HG03378 (cell line): ENCODE data around the gene PLXNB3.
"Not testable (repeated sequence)": the region's sequence is repeated elsewhere in the genome, so short reads cannot be mapped to it uniquely, and the experiment has no call there.

ENCODE experiments used
- ATAC-seq: cut with Tn5 transposase; IDR thresholded peaks from one replicate; pipeline ENCODE4 v1.9.1; 2021; ENCODE audit warnings: mild to moderate bottlenecking, moderate library complexity; ENCODE audit not compliant: unreplicated experiment

Gene PLXNB3

GRCh38 chrX:153763989-153764755, at the start of gene PLXNB3:
TSS of gene PLXNB3 (plus strand) at chrX:153764249. CDS start at chrX:153765536, 1,287 bp downstream.
- ATAC-seq: peak; percentile 56

GRCh38 chrX:153714256-153714655, 49.8 kb upstream of the PLXNB3 start:
- ATAC-seq: no peak

DNA sequence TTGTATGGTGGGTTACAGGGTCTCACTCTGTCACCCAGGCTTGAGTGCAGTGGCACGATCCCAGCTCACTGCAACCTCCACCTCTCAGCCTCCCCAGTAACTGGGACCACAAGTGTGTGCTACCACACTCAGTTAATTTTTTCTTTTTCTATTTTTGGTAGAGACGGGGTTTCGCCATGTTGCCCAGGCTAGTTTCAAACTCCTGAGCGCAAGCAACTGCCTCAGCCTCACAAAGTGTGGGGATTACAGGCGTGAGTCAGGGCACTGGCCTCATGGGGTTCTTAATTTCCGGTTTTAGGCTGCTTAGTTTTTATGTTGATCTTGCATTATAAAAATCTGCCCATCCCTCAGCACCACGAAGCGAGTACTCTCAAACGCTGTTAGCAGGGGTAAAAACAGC, 46.6 kb upstream of the PLXNB3 start:
- ATAC-seq: no peak

DNA sequence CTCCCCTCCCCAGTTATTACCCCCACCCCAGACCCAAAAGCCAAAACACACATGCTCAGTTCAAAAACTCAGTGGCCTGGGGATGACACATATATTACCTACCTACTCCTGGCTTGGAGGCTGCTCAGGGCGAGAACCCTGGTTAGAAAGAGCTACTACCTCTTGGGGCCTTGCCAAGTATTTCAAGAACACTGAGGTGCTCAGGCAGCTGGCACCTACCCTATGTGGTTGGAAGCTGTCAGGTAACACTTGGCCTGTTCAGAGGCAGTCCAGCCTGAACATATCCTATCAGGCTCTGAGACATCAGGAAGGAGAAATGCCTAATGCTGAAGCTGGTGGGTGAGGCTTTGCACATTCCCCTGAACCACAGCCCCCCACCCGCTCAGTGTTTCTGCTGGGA, 44.8 kb upstream of the PLXNB3 start:
- ATAC-seq: no peak

DNA sequence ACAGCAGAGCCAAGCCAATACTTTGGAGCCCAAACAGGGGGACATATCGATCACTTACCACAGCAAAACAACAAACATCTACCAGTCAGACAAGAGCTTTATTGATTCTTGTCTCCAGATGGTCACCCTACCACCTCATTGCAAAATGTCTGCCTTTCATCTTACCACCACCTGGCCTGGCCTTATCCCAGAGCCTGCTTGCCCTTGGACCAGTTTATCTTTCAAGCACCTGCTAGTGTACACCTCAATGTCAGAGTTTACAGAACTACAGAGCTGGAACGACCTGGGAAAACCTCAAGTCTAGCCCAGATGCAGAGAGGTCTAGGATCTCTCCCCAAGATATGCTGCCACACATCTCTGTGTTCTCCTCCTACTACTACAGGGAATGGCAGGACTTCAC, 44.3 kb upstream of the PLXNB3 start:
- no peak for ATAC-seq

GRCh38 chrX:153722704-153723350, 41.2 kb upstream of the PLXNB3 start:
- ATAC-seq: no peak

GRCh38 chrX:153723351-153724251, 40.4 kb upstream of the PLXNB3 start:
- ATAC-seq: peak; percentile 34

DNA sequence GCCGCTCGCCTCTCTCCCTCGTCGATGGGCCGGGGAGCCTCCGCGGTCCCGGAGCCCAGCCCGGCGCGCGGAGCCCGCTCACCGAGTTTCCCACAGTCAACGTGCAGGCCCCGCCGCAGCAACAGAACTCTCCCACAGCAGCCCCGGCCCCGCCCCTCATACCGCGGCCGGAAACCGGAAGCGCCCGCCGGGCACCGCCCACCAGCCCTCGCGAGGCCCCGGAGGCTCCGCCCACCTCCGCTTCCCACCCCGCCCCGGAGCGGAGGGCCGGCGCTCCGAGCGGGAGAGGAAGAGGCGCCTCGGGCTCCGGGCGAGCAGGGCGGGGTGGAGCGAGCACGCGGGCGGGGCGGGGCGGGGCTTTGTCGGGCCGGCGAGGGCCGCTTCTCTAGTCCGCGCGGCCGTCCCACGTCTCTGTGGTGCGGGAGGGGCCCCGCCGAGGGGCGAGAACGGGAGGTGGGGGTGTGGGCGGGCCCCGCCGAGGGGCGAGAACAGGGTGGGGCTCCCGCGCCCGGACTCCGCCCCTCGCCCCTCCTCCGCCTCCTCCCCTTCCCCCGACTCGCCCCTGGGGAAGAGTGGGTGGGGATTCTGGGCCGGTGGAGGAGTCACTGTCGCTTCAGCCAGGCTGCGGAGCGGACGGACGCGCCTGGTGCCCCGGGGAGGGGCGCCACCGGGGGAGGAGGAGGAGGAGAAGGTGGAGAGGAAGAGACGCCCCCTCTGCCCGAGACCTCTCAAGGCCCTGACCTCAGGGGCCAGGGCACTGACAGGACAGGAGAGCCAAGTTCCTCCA, 39.6 kb upstream of the PLXNB3 start, which contains the start of the genes ABCD1 and BCAP31:
ABCD1 (plus strand) TSS at position 605 of the 787 bp plus-strand sequence. CDS start 411 bp downstream, outside the sequence.
BCAP31 (minus strand) TSS at position 136 of the 787 bp plus-strand sequence. CDS start 1,143 bp downstream, outside the sequence.
- ATAC-seq: peak; percentile 29

DNA sequence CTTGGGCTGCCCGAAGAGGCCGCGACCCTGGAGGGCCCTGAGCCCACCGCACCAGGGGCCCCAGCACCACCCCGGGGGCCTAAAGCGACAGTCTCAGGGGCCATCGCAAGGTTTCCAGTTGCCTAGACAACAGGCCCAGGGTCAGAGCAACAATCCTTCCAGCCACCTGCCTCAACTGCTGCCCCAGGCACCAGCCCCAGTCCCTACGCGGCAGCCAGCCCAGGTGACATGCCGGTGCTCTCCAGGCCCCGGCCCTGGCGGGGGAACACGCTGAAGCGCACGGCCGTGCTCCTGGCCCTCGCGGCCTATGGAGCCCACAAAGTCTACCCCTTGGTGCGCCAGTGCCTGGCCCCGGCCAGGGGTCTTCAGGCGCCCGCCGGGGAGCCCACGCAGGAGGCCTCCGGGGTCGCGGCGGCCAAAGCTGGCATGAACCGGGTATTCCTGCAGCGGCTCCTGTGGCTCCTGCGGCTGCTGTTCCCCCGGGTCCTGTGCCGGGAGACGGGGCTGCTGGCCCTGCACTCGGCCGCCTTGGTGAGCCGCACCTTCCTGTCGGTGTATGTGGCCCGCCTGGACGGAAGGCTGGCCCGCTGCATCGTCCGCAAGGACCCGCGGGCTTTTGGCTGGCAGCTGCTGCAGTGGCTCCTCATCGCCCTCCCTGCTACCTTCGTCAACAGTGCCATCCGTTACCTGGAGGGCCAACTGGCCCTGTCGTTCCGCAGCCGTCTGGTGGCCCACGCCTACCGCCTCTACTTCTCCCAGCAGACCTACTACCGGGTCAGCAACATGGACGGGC, 38.8 kb upstream of the PLXNB3 start:
- ATAC-seq: peak; percentile 5

DNA sequence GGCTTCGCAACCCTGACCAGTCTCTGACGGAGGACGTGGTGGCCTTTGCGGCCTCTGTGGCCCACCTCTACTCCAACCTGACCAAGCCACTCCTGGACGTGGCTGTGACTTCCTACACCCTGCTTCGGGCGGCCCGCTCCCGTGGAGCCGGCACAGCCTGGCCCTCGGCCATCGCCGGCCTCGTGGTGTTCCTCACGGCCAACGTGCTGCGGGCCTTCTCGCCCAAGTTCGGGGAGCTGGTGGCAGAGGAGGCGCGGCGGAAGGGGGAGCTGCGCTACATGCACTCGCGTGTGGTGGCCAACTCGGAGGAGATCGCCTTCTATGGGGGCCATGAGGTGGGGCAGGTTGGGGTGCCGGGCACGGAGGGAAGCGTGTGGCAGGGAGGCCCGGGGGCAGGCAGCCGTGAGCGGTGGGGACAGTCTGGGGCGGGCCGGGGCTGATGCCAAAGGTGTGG, 38.2 kb upstream of the PLXNB3 start:
- ATAC-seq: no peak

GRCh38 chrX:153726286-153727122, 37.5 kb upstream of the PLXNB3 start:
- peak; percentile 55 for ATAC-seq

DNA sequence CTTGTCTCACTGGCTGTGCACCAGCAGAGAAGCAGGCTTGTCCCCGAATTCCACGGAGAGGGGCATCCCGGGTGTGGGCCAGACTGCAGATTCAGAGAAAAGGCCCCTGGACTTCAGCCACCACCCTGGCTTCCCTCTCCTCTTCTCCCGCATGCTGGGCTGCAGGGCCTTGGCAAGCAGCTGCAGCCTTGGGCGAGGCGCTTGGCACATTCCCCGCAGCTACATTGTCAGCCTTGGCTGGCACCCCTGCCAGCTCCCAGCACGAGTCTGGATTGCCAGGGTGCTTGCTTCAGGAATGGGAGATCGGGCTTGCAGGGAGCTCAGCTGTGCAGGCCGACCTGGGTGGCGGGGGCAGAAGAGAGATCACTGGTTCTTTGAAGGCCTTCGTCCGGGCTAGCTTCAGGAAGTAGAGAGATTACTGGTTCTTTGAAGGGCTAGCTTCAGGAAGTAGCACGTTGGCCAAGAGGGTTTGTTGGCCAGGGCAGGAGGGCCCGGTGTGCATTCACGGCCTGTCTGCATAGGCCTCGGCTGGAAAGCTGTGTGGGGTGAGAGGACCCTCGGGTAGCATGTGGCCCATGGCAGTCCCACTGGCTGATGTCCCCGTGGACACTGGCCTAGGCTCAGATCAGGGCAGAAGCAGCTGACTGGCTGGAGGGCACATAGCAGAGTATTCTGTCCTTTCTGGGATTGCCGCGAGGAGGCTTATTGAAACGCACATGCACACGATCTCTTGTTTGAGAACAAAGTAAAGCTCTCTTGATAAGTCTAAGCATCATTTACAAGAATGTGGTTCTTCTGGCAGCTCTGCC, 36.7 kb upstream of the PLXNB3 start:
- ATAC-seq: no peak

DNA sequence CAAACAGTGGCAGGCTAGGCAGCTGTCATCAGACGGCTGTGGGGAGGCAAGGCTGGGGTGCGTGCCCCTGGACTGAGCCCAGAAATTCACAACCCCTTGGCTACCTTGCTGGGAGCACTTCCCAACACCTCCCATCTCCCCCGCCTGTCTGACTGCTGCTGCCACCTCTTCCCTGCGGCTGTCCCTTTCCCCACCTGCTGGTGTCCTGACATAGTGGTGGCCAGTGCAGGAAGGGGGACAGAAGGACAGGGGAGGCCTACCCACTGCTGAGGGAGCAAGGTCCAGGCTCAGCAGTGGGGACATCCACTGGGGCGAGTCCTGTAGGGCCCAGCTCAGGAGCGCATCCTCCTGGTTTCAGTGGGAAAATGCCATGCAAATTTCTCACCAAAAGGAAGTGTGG, 36.0 kb upstream of the PLXNB3 start:
- ATAC-seq: no peak

GRCh38 chrX:153728951-153729631, 35.0 kb upstream of the PLXNB3 start:
- no peak for ATAC-seq

DNA sequence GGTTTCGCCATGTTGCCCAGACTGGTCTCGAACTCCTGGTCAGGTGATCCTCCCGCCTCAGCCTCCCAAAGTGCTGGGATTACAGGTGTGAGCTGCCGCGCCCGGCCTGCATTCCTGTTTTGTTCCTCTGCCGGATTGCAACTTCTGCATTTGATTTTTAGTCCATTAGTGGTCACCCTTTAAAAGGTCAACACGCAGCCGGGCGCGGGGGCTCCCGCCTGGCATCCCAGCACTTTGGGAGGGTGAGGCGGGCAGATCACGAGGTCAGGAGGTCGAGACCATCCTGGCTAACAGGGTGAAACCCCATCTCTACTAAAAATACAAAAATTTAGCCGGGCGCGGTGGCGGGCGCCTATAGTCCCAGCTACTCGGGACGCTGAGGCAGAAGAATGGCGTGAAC, 33.9 kb upstream of the PLXNB3 start:
- ATAC-seq: not testable (repeated sequence)

DNA sequence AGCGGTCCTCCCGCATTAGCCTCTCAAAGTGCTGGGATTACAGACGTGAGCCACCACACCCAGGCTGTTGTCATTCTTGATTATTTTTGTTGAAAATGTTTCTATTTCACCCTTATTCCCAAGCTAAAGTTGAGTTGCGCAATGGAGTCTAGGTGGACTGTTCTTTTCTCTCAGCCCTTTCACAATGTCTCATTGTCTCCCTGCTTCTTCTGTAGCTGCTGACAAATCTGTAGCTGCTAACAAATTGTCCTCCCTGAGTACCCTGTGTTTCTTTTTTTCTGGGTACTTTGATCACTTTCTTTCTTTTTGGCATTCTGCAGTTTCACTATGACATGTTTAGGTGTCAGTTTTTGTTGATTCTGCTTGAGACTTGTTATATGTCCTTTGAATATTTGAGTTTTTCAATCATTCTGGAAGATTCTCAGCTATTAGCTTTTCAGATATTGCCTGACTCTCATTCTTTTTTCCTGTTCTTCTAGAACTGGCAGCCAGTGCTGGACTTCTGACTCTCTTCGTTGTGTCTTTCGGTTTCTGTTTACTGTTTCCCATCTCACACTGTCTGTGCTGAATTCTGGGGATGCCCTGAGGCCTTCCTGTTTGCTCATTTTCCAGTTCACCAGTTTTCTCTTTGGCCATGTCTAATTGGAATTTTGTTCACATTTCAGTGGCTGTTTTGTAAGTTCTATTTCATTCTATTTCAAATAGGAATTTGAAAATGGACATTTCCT, 32.8 kb upstream of the PLXNB3 start:
- ATAC-seq: no peak

GRCh38 chrX:153731845-153732215, 32.2 kb upstream of the PLXNB3 start:
- ATAC-seq: no peak
